Measurements from ENCODE around the gene HNRNPL. TPM values are rescaled to one million over a fixed set of nuclear protein-coding genes. Genes with fewer than 3 reads are reported as not detected.
"Not testable (repeated sequence)": the region's sequence is repeated elsewhere in the genome, so short reads cannot be mapped to it uniquely, and the experiment has no call there.

The HNRNPL gene
- total and polyA plus RNA-seq, 2 experiments from 2014 or later = 184 to 209 TPM

DNA sequence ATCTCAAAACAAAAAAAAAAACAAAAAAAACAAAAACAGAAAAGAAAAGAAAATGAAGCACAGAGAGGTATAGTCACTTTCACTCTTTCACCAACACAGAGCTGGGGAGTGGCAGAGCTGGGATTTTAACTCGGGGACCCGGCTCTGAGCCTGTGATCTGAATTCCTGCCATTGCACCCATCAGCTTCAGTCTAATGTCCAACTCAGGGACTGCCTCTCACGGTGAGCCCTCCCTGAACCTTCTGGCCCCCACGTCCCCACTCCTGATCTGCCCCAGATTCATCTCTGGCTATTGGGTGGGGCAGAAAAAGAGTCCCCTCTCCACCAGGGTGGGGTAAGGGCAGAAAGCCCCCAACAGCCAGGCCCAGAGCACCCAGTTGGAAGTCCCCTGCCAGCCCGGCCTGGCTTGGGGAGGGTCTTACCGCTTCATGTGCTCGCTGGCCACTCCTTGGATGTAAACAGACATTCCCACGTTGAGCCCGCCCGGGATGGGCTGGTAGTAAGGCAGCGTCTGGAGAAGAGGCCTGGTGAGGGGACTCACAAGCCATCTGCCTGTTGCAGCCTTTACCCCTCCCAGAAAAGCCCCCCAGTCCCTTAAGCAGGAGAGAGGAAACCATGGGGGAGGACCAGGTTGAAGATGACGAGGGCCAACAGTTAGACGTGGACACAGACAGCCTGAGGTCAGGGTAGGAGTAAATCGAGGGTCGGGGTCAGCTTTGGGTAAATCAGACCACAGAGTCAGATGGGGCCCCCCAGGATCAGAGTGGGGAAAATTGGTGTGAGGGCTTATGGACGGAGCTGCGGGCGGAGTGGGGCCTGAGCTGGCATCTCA is 37.6 kb downstream of the HNRNPL start:
- no peak overlapping the region for H2AFZ ChIP-seq
- H3K36me3 ChIP-seq (replicated peaks; ENCODE audit: insufficient read depth, low read depth) = no peaks in the 10 kb centered on the region
- no peaks in the 10 kb centered on the region for H3K9me3 ChIP-seq (ENCODE audit: low read depth)
- no peak overlapping the region for H3K4me3 ChIP-seq
- H3K9me2 ChIP-seq (replicated peaks; ENCODE audit: insufficient read depth) = no peaks in the 10 kb centered on the region
- H3K4me2 ChIP-seq = peak overlapping the region; percentile 62
- peak overlapping the region; percentile 90 for H3K27ac ChIP-seq
- H4K20me1 ChIP-seq (ENCODE audit: insufficient read depth, poor library complexity, severe bottlenecking) = no peaks in the 10 kb centered on the region
- peaks cover 7% of the 10 kb centered on the region for H3K79me2 ChIP-seq
- TF ChIP-seq, protein P1, sequence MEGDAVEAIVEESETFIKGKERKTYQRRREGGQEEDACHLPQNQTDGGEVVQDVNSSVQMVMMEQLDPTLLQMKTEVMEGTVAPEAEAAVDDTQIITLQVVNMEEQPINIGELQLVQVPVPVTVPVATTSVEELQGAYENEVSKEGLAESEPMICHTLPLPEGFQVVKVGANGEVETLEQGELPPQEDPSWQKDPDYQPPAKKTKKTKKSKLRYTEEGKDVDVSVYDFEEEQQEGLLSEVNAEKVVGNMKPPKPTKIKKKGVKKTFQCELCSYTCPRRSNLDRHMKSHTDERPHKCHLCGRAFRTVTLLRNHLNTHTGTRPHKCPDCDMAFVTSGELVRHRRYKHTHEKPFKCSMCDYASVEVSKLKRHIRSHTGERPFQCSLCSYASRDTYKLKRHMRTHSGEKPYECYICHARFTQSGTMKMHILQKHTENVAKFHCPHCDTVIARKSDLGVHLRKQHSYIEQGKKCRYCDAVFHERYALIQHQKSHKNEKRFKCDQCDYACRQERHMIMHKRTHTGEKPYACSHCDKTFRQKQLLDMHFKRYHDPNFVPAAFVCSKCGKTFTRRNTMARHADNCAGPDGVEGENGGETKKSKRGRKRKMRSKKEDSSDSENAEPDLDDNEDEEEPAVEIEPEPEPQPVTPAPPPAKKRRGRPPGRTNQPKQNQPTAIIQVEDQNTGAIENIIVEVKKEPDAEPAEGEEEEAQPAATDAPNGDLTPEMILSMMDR (IDR thresholded peaks at IDR 0.05; ENCODE audit: poor library complexity) = no peak
- no peak for TF ChIP-seq EZH2phosphoT487 (IDR thresholded peaks at IDR 0.05; ENCODE audit: low read depth, severe bottlenecking, unreplicated experiment)
- no peak for TF ChIP-seq EZH2 (IDR thresholded peaks at IDR 0.05; ENCODE audit: borderline replicate concordance)
- 72% methylated on average over 18 of the region's 18 CpGs for WGBS (ENCODE audit: low lambda C conversion rate, missing lambda C conversion rate)
- peaks cover 14% of the 10 kb centered on the region for H3K4me1 ChIP-seq (ENCODE audit: insufficient read depth)
- no peak for DNase-seq (ENCODE audit: low spot score)
- no peaks in the 10 kb centered on the region for H3K27me3 ChIP-seq

DNA sequence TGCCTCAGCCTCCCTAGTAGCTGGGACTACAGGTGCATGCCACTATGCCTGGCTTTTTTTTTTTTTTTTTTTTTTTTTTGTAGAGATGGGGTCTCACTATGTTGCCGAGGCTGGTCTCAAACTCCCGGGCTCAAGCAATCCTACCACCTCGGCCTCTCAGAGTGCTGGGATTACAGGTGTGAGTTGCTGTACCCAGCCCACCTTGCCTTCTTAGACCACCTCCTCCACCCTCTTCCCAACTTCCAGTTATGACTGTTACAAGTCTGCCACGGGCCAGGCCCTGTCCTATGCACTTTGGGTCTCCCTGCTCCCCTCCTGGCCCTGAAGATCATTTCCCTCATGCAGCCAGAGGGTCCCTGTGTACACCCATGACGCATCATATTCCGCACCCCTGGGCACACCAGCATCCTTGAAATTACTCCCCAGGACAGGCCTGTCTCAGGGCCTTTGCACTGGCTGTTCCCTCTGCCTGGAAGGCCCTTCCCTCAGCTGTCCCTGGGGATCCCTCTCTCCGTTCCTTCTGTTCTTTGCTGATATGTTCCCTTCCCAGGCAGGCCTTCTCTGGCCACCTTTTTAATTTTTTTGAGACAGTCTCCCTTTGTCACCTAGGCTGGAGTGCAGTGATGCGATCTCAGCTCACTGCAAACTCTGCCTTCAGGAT is 40.1 kb downstream of the HNRNPL start:
- no peak overlapping the region for H3K4me2 ChIP-seq
- no peaks in the 10 kb centered on the region for H4K20me1 ChIP-seq (ENCODE audit: insufficient read depth, poor library complexity, severe bottlenecking)
- H3K79me2 ChIP-seq = peaks cover 7% of the 10 kb centered on the region
- H3K4me1 ChIP-seq (ENCODE audit: insufficient read depth) = peaks cover 12% of the 10 kb centered on the region
- no peaks in the 10 kb centered on the region for H3K9me3 ChIP-seq (ENCODE audit: low read depth)
- no peak overlapping the region for H3K27ac ChIP-seq
- no peaks in the 10 kb centered on the region for H3K36me3 ChIP-seq (replicated peaks; ENCODE audit: insufficient read depth, low read depth)
- H2AFZ ChIP-seq = no peak overlapping the region
- no peak for DNase-seq (ENCODE audit: low spot score)
- no peak overlapping the region for H3K4me3 ChIP-seq
- WGBS (ENCODE audit: low lambda C conversion rate, missing lambda C conversion rate) = 96% methylated on average over 6 of the region's 8 CpGs
- H3K27me3 ChIP-seq = no peaks in the 10 kb centered on the region
- no peaks in the 10 kb centered on the region for H3K9me2 ChIP-seq (replicated peaks; ENCODE audit: insufficient read depth)
- TF ChIP-seq EZH2 (IDR thresholded peaks at IDR 0.05; ENCODE audit: borderline replicate concordance) = no peak
- no peak for TF ChIP-seq EZH2phosphoT487 (IDR thresholded peaks at IDR 0.05; ENCODE audit: low read depth, severe bottlenecking, unreplicated experiment)
- TF ChIP-seq, protein P1 (IDR thresholded peaks at IDR 0.05; ENCODE audit: poor library complexity) = no peak

DNA sequence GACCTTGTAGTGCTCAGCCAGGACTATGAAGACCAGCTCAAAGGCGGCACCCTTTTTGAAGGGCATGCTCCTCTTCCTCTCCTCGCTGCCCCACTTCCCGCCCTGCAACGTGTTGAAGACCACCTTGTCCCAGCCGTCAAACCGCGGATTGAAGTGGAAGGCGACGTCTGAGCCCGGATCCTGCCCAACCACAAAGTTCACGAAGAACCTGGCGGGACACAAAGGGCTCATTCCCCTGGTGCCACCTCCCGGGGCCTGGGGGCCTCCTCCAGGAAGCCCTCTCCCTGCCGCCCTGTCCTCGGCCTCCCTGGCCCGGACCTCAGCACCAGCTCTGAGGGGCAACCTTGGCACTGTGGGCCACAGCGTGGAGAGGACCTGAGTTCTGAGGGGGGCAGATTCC is 41.0 kb downstream of the HNRNPL start:
- Histone ChIP-seq H3K4me1 (ENCODE audit: insufficient read depth) (peaks cover 12% of the 10 kb centered on the region), H3K36me3 (replicated peaks; ENCODE audit: insufficient read depth, low read depth) (no peaks in the 10 kb centered on the region), H3K9me2 (replicated peaks; ENCODE audit: insufficient read depth) (no peaks in the 10 kb centered on the region), H2AFZ (no peak overlapping the region), H4K20me1 (ENCODE audit: insufficient read depth, poor library complexity, severe bottlenecking) (no peaks in the 10 kb centered on the region), H3K27ac (peak overlapping the region; percentile 92), H3K4me3 (no peak overlapping the region), H3K4me2 (no peak overlapping the region), H3K79me2 (peaks cover 7% of the 10 kb centered on the region), H3K27me3 (no peaks in the 10 kb centered on the region), H3K9me3 (ENCODE audit: low read depth) (no peaks in the 10 kb centered on the region)
- TF ChIP-seq, protein P1 (IDR thresholded peaks at IDR 0.05; ENCODE audit: poor library complexity) = no peak
- TF ChIP-seq EZH2phosphoT487 (IDR thresholded peaks at IDR 0.05; ENCODE audit: low read depth, severe bottlenecking, unreplicated experiment) (no peak), EZH2 (IDR thresholded peaks at IDR 0.05; ENCODE audit: borderline replicate concordance) (no peak)
- no peak for DNase-seq (ENCODE audit: low spot score)
- WGBS (ENCODE audit: low lambda C conversion rate, missing lambda C conversion rate) = 93% methylated on average over 17 of the region's 17 CpGs

DNA sequence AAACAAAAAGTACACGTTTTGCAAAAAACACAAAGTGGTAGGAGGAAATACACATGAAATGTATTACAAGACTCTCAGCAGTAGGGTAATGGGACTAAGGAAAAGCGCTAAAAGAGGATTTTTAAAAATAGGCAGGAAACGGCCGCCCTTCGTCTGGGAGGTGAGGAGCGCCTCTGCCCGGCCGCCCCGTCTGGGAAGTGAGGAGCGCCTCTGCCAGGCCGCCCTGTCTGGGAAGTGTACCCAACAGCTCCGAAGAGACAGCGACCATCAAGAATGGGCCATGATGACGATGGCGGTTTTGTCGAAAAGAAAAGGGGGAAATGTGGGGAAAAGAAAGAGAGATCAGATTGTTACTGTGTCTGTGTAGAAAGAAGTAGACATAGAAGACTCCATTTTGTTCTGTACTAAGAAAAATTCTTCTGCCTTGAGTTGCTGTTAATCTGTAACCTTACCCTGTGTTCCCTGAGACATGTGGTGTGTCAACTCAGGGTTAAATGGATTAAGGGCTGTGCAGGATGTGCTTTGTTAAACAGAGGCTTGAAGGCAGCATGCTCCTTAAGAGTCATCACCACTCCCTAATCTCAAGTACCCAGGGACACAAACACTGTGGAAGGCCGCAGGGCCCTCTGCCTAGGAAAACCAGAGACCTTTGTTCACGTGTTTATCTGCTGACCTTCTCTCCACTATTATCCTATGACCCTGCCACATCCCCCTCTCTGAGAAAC is 42.2 kb downstream of the HNRNPL start:
- not testable (repeated sequence) for H3K36me3 ChIP-seq (replicated peaks; ENCODE audit: insufficient read depth, low read depth); H2AFZ ChIP-seq; H3K79me2 ChIP-seq; H4K20me1 ChIP-seq (ENCODE audit: insufficient read depth, poor library complexity, severe bottlenecking); H3K4me2 ChIP-seq; H3K9me3 ChIP-seq (ENCODE audit: low read depth); H3K27me3 ChIP-seq; H3K4me1 ChIP-seq (ENCODE audit: insufficient read depth); H3K9me2 ChIP-seq (replicated peaks; ENCODE audit: insufficient read depth); H3K4me3 ChIP-seq; DNase-seq (ENCODE audit: low spot score)
- H3K27ac ChIP-seq = peak overlapping the region; percentile 92
- 85% methylated on average over 17 of the region's 18 CpGs for WGBS (ENCODE audit: low lambda C conversion rate, missing lambda C conversion rate)

All from hepatocyte (in vitro differentiated cells).